A673 (cell line): ENCODE data around the gene TXNRD1.
"Not testable (repeated sequence)": the region's sequence is repeated elsewhere in the genome, so short reads cannot be mapped to it uniquely, and the experiment has no call there.

Experiments
- CTCF ChIP-seq: fragments of 300-800, 200-600 bp; sonication (generic); conservative IDR thresholded peaks from 2 replicates; pipeline ENCODE4 v1.5.1; 2017; ENCODE audit warnings: low read depth, mild to moderate bottlenecking, antibody characterized with exemption, low read length, moderate library complexity, mixed read lengths
- EZH2 ChIP-seq: fragments of 200-600 bp; sonication (generic); IDR thresholded peaks from 2 replicates; pipeline ENCODE4 v1.6.1; 2017; ENCODE audit warnings: borderline replicate concordance, low read depth, mild to moderate bottlenecking, mixed read lengths, antibody characterized with exemption, low read length; ENCODE audit not compliant: poor library complexity, severe bottlenecking

GRCh38 chr12:104394086-104394485, 178.5 kb downstream of the TXNRD1 start:
- TF ChIP-seq CTCF, EZH2: not testable (repeated sequence)
